KMS-11 (cell line): ENCODE results near the gene AP4B1.

Experiments used
- H2AFZ ChIP-seq: fragments of 200-600 bp; sonication (generic); 2 replicates; pipeline ENCODE4 v1.6.1; 2016; ENCODE audit warnings: antibody characterized with exemption, mixed run types, low read depth
- H3K27ac ChIP-seq: fragments of 200-600 bp; sonication (generic); 2 replicates; pipeline ENCODE4 v1.6.1; 2016; ENCODE audit warnings: mild to moderate bottlenecking, mixed run types
- H3K27me3 ChIP-seq: fragments of 200-600 bp; sonication (generic); 2 replicates; pipeline ENCODE4 v1.6.1; 2017; ENCODE audit warnings: mild to moderate bottlenecking, low read depth, mixed run types, moderate library complexity; ENCODE audit not compliant: insufficient read depth
- H3K36me3 ChIP-seq: fragments of 200-600 bp; sonication (generic); 2 replicates; pipeline ENCODE4 v1.6.1; 2017; ENCODE audit warnings: mild to moderate bottlenecking, mixed run types; ENCODE audit not compliant: insufficient read depth
- H3K4me1 ChIP-seq: fragments of 200-600 bp; sonication (generic); 2 replicates; pipeline ENCODE4 v1.6.1; 2016; ENCODE audit warnings: mild to moderate bottlenecking, low read depth, mixed run types; ENCODE audit not compliant: poor library complexity, severe bottlenecking
- H3K4me2 ChIP-seq: fragments of 200-600 bp; sonication (generic); 2 replicates; pipeline ENCODE4 v1.7.0; 2016; ENCODE audit warnings: mild to moderate bottlenecking, mixed run types
- H3K4me3 ChIP-seq: fragments of 200-600 bp; sonication (generic); IDR thresholded peaks from 2 replicates; pipeline ENCODE4 v1.6.1; 2017; ENCODE audit warnings: low read depth, low read length, mixed read lengths; ENCODE audit not compliant: insufficient read depth
- H3K79me2 ChIP-seq: fragments of 200-600 bp; sonication (generic); 2 replicates; pipeline ENCODE4 v1.6.1; 2016; ENCODE audit warnings: low read depth, mixed run types; ENCODE audit not compliant: insufficient read depth
- H3K9ac ChIP-seq: fragments of 200-600 bp; sonication (generic); 2 replicates; pipeline ENCODE4 v1.6.1; 2016; ENCODE audit warnings: mild to moderate bottlenecking, mixed run types
- H4K20me1 ChIP-seq: fragments of 200-600 bp; sonication (generic); 2 replicates; pipeline ENCODE4 v1.6.1; 2016; ENCODE audit warnings: mild to moderate bottlenecking, mixed run types; ENCODE audit not compliant: insufficient read depth
- TF ChIP-seq, protein P1 (sequence below): fragments of 200-600 bp; sonication (generic); conservative IDR thresholded peaks from 2 replicates; pipeline ENCODE4 v1.6.1; 2017; ENCODE audit warnings: low read depth, mild to moderate bottlenecking, antibody characterized with exemption, low read length, moderate library complexity, mixed read lengths

AP4B1 gene

DNA sequence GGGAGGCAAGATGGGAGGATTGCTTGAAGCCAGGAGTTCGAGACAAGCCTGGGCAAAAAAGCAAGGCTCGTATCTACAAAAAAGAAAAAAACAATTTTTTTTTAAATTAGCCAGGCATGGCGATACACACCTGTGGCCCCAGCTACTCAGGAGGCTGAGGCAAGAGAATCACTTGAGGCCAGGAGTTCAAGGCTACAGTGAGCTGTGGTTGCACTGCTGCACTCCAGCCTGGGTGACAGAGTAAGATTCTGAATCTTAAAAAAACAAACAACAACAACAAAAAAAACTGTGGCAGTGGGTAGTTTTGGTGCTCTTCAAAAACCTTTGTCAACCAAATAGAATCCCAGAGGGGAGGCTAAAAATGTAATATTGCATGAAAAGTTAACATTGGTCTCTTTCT is 33.8 kb downstream of the AP4B1 start:
- Histone ChIP-seq H3K4me3 (peak overlapping the region; percentile 12), H3K4me2 (peak overlapping the region; percentile 63), H2AFZ (no peak overlapping the region), H3K4me1 (peaks cover 71% of the 10 kb centered on the region), H3K27ac (peak overlapping the region; percentile 92), H3K9ac (peak overlapping the region; percentile 91), H3K36me3 (no peaks in the 10 kb centered on the region), H3K79me2 (peaks cover 21% of the 10 kb centered on the region), H3K27me3 (no peaks in the 10 kb centered on the region), H4K20me1 (no peaks in the 10 kb centered on the region)
- TF ChIP-seq, protein P1, sequence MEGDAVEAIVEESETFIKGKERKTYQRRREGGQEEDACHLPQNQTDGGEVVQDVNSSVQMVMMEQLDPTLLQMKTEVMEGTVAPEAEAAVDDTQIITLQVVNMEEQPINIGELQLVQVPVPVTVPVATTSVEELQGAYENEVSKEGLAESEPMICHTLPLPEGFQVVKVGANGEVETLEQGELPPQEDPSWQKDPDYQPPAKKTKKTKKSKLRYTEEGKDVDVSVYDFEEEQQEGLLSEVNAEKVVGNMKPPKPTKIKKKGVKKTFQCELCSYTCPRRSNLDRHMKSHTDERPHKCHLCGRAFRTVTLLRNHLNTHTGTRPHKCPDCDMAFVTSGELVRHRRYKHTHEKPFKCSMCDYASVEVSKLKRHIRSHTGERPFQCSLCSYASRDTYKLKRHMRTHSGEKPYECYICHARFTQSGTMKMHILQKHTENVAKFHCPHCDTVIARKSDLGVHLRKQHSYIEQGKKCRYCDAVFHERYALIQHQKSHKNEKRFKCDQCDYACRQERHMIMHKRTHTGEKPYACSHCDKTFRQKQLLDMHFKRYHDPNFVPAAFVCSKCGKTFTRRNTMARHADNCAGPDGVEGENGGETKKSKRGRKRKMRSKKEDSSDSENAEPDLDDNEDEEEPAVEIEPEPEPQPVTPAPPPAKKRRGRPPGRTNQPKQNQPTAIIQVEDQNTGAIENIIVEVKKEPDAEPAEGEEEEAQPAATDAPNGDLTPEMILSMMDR = no peak

DNA sequence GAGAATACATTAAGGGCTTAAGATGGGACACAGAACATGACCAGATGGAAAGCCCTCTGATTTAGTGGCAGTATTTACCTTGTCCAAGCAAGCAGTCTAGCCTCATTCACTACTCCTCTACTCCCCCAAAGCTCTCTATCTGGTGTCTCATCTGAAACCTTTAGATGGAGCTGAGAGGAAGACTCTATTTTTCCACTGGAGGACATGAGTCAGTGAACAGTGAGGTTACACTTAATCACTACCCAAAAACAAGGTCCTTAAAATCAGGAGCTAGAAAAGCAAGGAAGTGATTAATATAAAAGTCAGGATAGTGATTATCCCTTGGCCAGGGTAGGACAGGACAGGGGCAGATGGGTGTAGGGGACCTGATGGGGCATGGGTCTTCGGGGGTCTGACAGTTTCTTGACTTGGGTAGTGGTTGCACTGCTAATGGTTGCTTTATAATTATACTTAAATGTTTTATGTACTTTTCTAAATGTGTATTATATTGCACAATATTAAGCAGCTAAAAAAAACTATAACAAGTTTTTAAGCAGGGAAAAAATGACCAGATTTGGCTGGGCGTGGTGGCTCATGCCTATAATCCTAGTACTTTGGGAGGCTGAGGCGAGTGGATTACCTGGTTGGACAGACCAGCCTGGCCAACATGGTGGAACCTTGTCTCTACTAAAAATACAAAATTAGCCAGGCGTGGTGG is 36.1 kb downstream of the AP4B1 start:
- Histone ChIP-seq H4K20me1 (no peaks in the 10 kb centered on the region), H2AFZ (no peak overlapping the region), H3K27me3 (no peaks in the 10 kb centered on the region), H3K4me1 (peaks cover 48% of the 10 kb centered on the region), H3K4me2 (no peak overlapping the region), H3K36me3 (no peaks in the 10 kb centered on the region), H3K79me2 (peaks cover 21% of the 10 kb centered on the region), H3K27ac (no peak overlapping the region), H3K4me3 (no peak overlapping the region), H3K9ac (no peak overlapping the region)
- TF ChIP-seq, protein P1 = no peak

DNA sequence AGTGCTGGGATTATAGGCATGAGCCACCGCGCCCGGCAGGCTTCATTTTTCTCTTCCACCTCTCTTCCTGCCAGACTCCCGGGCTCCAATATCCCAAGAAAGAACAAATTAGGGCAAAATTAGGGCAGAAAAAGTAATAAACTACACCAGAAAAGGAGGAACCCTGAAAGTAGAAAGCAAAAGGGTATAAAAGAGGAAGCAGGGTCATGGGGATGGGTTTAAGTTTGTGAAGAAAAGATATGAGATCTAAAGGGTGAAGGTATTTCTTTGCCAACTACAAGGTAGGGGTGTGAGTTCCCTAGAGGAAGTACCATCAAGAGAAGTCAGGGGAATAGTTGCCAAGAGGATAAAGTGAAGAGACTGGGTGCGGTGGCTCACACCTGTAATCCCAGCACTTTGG is 43.0 kb downstream of the AP4B1 start:
- Histone ChIP-seq H3K9ac (no peak overlapping the region), H3K79me2 (no peaks in the 10 kb centered on the region), H4K20me1 (no peaks in the 10 kb centered on the region), H3K36me3 (no peaks in the 10 kb centered on the region), H3K4me3 (no peak overlapping the region), H3K4me1 (peaks cover 32% of the 10 kb centered on the region), H3K4me2 (no peak overlapping the region), H3K27ac (no peak overlapping the region), H2AFZ (no peak overlapping the region), H3K27me3 (no peaks in the 10 kb centered on the region)
- TF ChIP-seq, protein P1 = no peak

DNA sequence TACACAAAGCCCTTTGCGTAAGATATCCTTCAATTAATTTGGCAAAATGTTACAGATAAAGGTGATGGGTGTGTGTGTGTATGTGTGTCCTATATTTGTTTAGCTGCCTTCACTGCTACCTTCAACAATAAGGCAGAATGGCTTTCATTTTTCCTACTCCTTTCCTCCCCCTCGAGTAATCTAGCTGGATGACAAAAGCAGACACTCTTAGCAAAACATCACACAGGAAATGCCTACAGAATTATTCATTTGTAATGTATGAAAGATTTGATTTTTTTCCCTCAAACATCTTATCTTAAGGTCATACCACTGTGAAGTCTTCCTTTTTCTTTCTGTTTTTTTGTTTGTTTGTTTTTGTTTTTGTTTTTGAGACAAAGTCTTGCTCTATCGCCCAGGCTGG is 43.7 kb downstream of the AP4B1 start:
- Histone ChIP-seq H4K20me1 (no peaks in the 10 kb centered on the region), H3K79me2 (no peaks in the 10 kb centered on the region), H3K36me3 (no peaks in the 10 kb centered on the region), H2AFZ (no peak overlapping the region), H3K9ac (no peak overlapping the region; the same call in 1 of the 2 replicates), H3K27me3 (no peaks in the 10 kb centered on the region), H3K4me1 (peaks cover 32% of the 10 kb centered on the region), H3K4me2 (peak overlapping the region; percentile 51; the same call in 1 of the 2 replicates), H3K27ac (no peak overlapping the region), H3K4me3 (no peak overlapping the region)
- TF ChIP-seq, protein P1 = no peak
